ENCODE data around the gene C2orf76.

The C2orf76 gene

DNA sequence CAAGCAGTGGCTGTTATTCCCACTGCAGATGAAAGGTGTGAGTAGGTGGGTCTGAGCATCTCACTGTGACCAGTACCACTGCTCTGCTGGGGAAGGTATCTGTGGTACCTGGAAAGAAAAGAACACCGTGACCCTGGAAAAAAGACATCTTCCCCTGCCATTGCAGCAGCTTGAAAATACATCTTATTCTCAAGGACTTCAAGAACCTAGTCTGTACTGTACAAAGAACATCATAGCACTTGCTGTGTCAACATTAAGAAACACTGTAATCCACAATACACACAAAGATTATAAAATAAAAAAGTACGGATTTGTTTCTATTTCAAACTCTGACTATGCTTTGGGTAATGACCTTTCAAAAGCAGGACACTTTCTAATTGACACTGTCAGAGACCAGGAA, 28.9 kb downstream of the C2orf76 start:
- no peak for DNase-seq (ENCODE audit: low spot score)

DNA sequence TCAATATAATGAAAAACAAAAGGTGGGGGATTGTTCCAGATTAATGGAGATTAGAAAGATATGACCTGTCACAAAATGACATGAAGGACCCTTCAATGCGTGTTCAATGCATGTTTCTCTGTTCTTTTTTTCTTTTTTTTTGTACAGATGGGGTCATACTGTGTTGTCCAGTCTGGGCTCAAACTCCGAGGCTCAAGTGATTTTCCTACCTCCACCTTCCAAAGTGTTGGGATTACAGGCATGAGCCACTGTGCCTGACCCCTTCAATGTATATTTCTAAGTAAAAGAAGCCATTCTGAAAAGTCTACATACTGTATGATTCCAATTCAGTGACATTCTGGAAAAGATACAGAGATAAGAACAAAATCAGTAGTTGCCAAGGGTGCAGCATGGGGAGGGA, 32.8 kb downstream of the C2orf76 start:
- no peak for DNase-seq (ENCODE audit: low spot score)

DNA sequence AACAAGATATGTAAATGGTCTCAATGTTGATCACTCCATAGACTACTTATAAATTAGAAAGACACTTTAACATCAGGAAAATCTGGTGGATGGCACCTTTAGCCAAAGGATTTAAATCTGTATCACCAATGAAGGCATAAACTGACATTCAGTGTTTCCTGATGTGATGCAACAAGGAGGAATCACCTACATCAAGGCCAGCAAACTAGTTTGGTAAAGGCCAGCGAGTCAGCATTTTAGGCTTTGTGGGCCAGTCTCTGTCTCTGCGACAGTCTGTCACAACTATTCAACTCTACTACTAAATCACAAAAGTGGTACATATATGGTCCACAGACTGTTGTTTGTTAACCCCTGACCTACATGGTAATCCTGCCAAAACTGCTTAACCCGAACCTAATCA, 33.3 kb downstream of the C2orf76 start:
- DNase-seq (ENCODE audit: low spot score) = no peak

DNA sequence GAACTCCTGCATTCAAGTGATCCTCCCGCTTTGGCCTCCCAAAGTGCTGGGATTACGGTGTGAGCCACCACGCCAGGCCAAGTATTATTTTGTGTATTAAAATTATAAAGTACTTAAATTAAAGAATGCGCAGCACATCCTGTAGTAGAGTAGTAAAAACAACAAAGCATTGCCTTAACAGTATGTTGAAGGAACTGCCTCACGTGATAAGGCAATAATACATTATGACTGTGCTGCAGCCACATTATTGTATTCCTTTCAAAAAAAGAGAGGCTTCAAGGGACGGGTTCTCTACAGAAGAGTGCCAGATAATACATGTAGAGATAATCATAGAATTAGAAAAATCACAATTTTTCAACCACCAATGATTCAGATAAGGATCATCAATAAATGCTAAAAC, 33.7 kb downstream of the C2orf76 start:
- DNase-seq (ENCODE audit: low spot score) = no peak

DNA sequence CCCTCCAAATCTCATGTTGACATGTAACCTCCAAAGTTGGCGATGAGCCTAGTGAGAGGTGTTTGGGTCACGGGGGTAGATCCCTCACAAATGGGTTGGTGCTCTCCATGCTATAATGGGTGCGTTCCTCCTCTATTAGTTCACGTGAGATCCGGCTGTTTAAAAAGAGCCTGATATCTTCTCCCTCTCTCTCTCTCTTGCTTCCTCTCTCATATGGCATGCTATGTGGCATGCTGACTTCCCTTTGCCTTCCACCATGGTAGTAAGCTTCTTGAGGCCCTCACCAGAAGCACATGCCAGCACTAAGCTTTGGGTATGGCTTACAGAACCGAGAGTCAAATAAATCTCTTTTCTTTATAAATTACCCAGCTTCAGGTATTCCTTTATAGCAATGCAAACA, 39.2 kb downstream of the C2orf76 start:
- DNase-seq (ENCODE audit: low spot score) = no peak

DNA sequence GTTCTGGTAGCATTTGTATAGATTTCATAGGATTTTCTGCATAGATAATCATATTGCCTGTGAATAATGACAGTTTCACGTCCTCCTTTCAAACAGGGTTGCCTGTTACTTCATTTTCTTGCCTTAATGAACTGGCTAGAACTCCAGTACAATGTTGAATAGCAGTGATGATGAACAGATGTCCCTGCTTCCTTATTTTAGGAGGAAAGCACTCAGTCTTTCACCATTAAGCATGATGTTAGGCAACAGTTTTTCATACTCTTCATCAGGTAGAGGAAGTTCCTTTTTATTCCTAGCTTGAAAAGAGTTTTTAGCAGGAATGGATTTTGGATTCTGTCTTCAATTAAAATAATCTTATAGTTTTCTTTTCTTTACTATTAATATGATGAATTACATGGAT, 39.7 kb downstream of the C2orf76 start:
- DNase-seq (ENCODE audit: low spot score) = no peak

DNA sequence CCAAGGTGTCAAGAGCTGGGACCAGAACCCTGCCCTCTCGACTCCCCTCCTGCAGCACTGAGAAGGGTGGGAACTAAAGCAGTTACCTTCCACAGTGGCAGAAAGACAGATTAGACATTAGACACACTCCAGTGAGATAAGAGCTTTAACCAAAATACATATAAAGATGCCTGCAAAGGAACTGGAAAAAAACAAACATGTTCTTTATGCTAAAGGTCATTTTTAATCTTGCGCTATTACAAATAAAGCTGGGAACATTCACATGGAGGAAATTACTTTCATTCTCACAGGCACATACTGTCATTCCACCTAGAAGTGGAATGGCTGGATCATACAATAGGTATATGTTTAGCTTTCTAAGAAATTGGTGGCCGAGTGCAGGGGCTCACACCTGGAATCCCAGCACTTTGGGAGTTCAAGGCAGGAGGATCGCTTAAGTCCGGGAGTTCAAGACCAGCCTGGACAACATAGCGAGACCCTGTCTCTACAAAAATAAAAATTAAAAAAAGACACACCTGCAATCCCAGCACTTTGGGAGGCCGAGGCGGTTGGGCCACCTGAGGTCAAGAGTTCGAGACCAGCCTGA, 41.9 kb downstream of the C2orf76 start:
- no peak for DNase-seq (ENCODE audit: low spot score)

DNA sequence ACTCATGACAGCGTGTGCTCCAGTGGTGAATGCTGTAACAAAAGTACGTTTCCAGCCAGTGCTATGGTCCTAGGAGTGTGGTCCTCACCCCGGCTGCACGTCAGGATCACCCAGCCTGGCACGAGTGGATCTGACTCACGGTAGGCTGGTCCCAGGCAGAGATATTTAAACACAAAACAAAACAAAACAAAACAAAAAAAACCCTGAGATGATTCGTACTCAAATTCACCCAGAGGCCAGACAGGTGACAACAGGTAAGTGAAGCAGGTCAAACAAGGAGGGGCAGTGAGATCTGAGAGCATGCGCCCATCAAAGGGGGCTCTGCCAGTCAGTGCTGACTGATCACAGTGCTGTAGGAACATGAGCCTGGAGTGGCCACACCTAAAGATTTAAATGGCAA, 43.2 kb downstream of the C2orf76 start:
- no peak for DNase-seq (ENCODE audit: low spot score)

DNA sequence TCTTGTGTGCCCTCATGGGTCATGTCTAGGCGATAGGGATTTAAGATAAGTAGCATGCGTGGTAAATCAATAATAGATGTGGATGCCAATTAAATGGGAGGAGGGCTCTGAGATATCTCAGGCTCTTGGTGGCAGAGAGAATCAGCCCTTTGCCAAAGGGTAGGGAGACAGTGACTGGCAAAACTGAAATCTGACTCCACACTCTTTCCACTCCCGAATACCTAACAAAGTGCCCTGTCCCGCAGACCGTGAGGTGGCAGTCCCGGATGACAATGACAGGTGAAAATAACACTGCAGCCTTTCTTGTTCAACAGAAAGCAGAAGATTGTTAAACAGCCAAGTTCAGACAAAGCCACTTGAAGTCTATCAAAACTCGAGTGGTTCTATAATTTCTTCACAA, 47.0 kb downstream of the C2orf76 start:
- DNase-seq (ENCODE audit: low spot score) = no peak

DNA sequence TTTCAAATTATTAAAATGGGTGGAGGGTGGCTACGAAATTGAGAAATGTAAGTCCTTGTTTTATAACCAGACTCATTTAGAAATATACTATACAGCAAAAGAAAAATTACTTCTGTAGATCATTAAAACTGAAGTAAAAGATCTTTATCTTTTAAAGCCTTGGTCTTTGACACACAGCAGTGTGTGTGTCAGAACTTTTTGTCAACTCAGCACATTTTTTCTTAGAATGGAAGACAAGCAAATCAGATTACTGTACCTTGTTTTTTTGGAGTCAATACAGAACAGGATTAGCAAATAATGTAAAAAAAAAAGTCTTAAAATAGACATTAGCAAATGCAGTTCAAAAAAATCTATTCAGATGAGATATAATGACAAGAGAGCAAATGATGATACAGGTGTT, 49.1 kb downstream of the C2orf76 start:
- DNase-seq (ENCODE audit: low spot score) = no peak

DNA sequence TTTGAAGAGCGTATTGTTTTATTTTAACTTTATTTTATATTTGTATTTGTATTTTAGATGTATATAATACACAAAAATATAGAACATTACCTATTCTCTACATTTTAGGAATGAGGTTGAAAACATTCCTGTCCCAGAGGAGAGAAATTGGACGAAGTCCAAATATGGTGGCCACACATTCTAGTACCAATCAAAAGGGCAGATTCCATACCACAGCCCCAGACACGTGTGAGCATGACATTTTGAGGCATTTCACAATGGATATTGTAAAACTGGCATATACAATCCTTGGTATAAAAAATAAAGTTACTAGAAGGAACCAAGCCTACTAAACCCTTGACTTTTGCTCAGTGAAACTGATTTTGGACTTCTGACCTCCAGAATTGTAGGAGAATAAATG, 50.6 kb downstream of the C2orf76 start:
- no peak for DNase-seq (ENCODE audit: low spot score)

DNA sequence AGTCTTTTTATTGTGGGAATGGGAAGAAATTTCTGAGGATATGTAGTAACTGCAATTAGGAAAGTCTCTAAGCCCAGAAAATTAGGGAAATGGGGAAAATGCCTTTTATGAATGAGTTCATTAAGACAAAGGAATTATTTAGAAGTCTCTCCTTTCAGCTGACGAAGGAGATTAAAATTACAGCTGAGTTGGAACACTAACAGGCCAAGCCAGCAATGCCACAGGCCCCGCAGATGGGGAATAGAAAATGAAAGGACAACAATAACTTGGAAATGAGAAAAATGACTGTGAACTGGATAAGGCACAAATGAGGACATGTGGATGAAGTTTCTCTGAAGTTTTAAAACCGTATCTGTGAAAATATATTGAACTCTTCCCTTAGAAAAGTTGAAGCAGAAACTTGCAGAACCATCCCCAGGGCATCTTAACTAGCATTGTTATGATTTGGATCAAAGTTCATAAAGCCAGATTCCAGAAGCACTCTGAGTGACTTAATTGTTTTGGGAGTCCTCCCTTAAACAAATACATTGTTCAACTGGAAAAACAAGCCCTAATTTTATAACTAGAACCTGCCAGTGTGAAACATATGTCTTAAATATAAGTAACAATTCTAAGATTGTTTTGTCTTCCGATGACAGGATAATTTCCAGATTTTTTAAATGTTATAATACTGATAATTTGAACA, 51.3 kb downstream of the C2orf76 start:
- no peak for DNase-seq (ENCODE audit: low spot score)

DNA sequence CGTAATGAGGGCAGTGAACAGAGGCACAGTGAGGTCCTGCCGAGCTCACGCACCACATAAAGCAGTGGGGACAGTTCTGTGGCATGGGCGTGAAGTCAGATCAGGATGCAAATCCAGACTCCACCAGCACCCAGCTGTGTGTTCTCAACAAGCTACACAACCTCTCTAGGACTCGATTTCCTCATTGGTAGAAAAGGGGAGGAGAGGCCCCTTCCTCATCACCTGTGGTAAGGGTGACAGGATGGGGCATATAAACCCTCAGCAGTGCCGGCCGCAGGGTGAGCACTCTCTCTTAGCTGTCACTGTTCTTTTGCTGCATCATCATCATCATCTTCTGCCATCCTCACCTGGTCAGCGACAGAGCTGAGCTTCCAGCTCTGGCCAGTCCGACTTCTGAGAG, 54.8 kb downstream of the C2orf76 start:
- no peak for DNase-seq (ENCODE audit: low spot score)

DNA sequence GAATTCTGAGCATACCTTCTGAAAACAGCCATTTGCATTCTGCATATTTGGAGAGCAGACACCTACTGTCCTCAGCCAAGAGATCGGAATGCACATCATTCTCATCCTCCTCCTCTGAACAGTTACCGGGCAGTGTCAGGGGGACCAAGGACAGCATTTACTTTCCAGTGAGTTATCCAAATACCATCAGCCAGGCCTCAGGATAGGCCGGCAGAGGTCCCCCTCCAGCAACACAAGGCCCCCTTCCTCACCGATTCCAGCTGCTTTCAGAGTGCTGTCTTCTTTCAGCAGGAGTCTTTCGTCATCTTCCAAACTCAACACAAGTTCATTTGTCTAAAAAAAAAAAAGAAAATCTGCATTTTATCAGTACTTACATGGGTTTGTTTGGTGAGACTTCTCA, 55.3 kb downstream of the C2orf76 start:
- no peak for DNase-seq (ENCODE audit: low spot score)

DNA sequence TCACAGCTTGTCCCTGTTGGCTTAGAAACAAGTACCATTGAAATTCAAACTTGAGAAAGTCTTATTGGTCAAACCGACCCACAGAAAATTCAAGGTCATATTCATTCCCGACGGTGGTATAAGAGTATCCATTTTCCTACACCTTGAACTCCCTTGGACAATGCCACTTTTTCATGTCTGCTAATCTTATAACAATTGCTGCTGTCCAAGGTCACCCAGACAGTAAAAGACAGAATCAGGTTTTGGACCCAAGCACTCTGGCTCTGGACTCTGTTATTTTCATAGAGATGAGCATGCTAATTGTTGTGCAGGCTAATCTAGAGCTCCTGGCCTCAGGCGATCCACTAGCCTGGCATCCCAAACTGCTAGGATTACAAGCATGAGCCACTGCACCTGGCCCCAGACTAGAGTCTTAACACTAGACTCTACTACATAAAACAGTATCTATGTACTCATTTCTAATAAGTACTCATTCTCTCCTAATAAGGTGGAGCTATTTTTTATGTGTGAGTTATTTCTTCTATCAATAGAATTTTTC, 57.8 kb downstream of the C2orf76 start:
- no peak for DNase-seq (ENCODE audit: low spot score)

DNA sequence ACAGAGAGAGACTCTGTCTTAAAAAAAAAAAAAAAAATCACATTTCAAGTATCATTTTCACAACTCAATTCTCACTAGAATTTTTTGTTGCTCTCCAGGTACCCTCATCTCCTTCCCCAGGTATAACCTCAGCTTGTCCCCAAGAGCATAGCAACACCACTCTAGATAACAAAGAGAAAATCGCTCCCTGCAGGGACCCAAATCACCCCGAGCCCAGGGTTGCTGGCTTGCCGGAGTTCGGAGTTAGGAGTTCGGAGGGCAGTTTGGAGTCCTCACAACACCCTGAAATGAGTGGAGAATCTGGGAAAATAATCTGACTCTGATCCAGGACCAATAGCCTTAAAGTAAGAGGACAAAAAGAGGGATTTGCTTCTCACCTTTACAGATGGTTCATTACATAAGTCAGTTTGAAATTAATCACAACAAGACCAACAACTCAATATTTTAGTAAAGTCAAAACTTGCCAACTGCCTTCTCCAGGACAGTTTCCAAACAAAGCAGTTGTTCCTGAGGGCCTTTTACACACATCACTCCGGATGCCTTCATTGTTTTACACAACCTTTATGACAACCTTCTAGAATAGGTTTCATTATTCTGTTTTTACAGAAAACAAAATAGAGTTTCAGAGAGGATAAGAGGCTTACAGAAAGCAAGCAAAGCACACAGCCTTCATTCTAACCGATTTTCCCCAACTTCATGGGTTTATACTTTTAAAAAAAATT, 59.1 kb downstream of the C2orf76 start:
- DNase-seq (ENCODE audit: low spot score) = no peak

DNA sequence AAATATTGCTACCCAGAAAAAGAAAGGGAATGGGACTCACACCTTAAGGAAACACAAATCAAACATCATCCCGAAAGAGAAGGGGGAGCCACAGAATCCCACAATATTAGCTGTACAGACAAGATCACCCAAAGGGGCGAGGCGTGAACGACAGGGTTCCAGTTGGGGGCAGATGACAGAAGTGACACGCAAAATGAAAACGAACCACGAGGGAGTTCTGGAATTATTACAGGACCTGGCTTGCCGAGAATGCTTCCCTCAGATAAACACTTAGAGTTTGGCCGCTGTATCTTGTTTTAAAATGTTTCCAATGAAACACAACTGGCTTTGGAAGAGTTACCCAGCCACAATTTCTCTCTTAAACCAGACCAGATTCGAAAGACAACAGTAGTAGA, 60.4 kb downstream of the C2orf76 start:
- no peak for DNase-seq (ENCODE audit: low spot score)

DNA sequence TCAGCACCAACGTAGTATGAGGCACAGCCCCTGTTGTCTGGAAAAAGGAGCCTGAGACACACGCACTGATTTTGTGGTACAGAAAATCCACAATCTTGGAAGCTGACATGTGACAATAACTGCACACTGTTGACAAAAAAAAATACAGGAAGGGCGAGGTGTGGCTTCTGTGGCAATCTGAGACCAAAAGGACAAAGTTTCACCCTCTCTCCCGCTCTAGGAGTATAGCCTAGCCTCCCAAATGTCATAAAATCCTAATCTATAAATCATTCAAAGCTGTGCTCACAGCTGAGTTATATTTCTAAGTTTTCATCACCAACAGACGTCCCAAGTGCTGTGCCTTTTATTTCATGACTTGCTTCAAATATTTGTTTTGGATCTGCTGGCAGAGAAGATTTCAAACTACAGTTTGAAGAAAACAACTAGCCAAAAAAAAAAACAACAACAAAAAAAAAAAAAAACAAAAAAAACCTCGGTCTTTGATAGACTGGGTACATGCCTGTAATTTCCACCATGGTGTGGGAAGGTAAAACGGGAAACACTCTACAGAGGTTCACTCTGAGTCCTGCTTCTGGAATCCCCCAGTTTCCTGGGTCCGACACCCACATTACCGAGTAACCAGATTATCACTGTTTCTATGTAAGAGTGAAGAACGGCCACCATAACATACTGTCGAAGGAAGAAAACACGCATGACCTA, 61.0 kb downstream of the C2orf76 start:
- no peak for DNase-seq (ENCODE audit: low spot score)

DNA sequence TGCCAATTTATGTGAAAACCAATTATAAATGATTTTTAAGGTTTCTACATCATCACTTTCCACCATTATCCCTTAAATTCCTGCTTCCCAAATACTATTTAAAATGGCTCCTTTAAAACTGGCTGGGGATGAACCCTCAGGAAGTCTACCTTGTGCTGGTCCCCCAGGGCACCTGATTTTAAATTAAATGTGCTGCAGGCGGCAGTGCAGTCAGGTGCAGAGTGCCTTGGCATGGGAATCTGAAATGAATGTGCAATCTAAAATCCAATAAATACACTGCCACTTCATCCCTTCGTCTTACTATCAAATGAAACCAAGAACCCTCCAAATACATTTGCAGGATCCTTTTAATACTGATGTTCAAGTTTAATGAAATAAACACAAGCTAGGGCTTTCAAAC, 61.8 kb downstream of the C2orf76 start:
- no peak for DNase-seq (ENCODE audit: low spot score)

DNA sequence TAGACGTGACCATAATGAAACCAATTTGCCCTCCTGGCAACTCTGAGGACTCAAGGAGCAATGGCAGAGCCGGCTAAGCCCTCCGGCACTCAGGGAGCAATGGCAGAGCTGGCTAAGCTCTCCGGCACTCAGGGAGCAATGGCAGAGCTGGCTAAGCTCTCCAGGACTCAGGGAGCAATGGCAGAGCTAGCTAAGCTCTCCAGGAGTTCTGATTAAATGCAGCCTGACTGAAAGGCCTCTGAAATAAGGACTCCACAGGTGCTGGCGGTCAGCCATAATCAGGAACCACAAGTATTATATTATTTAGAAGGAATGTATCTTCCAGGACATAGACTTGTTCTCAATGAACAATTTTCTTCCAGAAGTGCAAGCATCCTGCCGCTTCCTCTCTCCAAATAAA, 65.2 kb downstream of the C2orf76 start:
- no peak for DNase-seq (ENCODE audit: low spot score)

DNA sequence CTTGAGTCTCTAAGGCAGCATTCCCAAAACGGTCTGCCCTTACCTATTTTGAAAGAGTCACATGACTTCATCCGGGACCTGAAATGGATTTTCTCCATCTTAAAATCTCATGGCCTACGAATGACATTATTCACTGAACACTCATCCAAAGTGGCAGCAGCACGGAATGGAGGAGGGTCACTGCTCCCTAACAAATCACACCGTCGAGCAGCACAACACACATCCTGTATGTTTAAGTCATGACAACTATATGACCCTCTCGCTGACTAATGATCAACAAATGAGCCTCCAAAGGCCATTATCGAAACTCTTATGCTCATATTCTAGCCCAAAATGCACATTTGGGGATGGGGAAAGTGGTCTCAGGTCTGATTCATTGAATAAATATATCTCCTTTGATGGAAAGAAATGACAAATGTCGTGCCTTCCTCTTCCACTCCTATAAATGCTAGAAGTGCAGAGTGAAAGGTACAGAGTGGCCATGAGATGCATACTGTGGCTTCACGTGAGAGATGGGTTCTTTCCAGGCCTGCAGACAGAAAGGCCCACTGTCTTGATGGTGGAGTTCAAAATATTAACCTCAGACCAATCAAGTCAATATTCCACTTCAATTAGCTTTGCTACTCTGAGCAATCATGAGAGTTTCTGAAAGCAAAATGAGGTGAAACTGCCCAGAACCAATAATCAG, 70.8 kb downstream of the C2orf76 start:
- DNase-seq (ENCODE audit: low spot score) = no peak

DNA sequence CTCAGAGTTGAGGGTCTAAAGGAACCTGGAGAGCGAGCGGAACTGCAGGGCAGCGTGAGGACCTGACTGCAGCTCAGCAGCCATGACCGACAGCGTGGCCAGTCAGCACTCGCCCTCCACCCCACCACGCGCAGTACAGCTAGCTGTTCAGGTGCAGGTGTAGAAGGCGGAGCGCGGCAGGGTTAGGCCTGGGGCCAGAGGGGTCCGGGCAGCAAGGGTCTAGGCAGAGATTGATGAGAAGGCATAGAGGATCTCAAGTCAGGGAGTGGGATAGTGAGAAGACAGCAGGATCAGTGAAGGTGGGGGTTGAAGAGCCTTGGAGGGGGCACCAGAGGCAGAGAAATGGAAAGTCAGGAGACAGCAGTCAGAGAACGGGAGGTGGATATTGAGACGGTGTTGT, 72.0 kb downstream of the C2orf76 start:
- DNase-seq (ENCODE audit: low spot score) = no peak

All from activated CD4-positive, alpha-beta T cell treated with anti-CD3 and anti-CD28 coated beads, Interleukin-2, Interleukin-4, amounts not matched to agents 100 ng/mL and 50 ng/mL, durations not matched to agents 16 hours and 8 hours (primary cell).